GDM1 (cell line): Measurements from ENCODE around the gene FHOD1.

Experiments used
- DNase-seq: peaks from one replicate; lab custom pipeline; 2025; lab: John Stamatoyannopoulos, UW

FHOD1 gene

DNA sequence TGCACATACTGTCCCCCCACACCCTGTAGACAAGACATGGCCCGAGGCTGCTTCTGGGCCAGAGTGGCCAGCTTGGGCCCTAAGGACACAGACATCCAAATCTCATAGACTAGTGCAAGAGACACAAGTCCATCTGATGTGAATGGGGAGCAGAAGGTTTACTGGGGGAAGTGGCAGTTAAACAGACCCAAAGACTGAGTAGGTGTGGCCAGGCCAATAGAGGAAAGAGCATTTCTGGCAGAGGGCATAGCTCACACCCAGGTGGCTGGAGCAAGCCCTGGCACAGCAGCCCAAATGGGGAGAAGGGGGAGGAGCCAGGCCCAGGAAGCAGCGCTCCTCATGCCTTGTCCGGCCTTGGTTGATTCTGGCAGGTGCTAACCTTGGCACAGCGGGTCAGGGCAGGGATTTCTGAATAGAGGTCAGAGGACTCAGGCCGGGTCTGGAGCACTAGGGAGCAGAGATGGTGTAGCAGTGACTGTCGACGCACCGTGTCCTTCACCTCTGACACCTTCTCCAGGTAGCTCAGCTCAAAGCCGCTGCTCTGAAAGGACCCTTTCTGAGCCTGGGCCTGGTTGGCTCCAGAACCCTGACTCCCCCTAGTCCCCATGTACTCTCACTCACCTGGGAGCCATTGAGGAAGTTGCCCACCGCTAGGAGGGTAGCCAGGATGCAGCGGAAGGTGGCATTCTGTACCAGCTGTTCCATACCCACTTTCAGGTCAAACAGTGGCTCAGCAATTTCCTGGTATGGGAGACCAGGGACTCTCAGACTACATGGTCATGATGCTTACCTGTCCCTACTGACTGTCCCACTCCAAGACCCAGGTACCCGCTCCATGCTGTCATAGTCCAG, 16.2 kb downstream of the FHOD1 start:
- DNase-seq, result no peak

DNA sequence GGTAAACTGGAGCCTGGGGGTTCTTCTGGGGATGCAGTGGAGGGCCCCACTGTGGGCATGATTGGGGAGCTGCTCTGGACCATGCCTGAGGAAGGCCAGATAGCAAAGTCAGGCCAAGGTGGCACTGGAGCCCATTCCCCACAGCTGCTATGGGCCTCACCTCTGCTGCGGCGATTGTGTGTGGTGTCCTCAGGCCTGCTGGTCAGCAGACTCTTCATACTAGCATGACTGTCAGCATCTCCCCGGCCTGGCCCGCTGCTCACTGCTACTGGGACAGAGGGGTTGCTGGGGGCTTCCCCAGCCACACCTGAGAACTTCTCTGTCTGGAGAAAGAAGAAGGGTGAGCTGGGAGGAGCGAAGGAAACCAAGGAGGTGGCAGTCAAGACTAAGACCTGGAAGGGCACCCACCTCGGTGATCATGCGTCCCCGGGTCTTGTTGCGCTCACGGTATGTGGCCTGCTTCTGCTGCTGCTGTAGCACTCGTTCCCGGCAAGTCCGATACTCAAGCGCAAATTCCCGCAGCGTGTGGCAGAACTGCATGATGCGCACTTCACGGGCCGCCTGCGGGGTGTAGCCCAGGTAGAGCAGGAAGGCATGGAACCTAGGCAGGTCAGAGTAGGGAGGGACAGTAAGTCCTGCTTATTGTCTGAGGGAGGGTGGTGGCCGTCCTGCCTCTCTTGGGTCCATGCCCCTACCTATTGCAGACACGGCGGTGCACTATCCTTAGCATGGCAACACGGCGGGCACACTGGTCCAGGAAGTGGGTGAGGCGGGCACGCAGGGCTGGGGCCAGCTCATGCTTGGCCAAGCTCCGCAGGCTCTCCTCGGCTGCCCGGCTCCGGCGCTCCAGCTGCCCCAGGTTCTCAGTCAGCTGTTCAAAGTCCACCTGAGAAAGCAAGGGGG, 17.1 kb downstream of the FHOD1 start:
- DNase-seq, result no peak

DNA sequence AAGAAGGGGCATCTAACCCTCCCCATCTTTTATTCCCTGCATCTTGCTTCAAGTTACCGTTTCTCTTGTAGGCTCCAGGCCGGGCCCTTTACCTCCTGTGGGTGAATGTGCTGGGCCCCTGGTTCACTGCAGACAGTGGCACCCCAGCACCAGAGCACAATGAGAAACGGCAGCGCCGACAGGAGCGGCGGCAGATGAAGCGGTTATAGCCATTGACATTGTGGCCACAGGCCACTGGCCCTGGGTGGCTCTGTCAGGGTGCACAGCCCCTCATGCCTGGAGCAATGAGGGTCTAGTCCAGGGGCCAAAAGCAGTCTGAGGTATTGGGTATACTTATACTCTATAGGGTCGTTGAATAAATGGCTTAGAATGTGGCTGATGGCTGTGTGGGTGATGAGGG, 18.4 kb downstream of the FHOD1 start:
- no peak for DNase-seq

DNA sequence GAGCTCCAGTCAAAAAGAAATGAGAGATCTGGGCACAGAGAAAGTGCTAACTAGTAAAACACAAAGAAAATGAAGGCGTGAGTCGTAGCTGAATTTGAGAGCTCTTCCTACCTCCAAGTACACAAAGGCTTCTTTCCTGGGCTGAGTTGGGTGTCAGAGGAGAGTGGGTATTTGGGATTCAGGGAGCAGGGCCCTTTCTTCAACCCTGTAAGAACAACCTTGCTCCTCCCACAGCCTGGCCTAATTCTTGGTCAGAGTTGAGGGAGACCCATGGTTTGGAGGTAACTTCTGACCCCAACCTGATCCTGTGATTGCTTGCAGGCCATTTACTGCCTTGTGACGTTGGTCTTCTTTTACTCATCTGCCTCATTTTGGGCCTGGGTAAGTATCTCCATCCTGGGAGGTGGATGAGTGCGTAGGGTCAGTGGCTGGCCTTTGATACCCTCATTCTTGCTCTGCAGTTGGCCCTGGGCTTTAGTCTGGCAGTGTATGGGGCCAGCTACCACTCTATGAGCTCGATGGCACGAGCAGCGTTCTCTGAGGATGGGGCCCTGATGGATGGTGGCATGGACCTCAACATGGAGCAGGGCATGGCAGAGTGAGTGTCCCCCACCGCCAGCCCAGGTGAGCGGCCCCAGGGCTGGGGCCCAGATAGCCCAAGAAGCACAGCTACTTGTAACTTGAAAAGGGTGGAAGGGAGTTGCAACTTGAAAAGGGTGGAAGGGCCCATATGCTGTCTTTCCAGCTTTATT, 19.1 kb downstream of the FHOD1 start:
- no peak for DNase-seq

DNA sequence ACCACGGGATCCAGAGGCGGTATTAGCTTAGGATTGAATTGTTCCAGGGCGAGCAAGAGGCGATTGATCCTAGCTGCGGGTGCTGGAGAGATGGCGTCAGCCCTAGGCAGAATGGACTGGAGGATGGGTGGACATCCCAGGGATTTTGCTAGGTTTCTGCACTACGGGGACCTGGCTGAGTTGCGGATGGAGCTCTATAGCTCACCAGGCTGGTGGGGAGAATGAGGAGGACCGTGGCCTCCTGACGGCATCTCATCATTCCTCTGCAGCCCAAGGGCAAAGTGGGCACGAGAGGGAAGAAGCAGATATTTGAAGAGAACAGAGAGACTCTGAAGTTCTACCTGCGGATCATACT, 19.7 kb downstream of the FHOD1 start:
- no peak for DNase-seq

DNA sequence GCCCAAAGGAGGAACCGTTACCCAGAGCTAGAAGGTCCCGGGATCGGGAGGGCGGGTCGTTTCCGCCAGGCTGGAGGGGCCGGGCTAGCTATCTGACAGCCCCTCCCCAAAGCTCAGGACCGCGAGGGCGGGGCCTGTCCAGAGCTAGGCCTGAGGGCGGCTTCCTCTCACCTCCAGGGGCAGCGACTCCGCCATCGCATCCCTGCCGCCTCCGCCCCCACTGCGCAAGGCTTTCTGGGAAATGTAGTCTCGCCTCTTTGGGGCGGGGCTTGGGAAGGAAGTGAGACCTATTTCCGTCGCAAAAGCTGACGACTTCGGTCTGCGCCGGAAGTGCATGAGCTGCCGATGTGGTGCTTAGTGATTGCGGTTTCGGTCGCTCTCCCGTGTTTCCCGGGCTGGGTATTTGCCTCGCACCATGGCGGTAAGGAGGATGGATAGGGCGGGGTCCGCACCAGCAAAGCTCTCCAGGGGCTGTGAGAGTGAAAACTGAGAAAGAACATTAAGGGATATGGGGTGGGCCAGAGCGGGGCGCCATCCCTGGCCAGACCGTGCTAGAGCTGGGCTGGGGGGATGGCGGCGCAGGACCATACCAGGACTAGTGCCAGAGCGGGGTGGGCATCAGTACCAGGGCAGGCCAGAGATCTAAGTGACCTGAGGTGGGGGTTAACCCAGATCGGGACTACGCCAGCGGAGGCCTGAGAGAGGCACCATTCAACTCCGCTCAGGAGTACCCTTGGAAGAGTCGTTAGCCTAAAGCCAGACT, 20.3 kb downstream of the FHOD1 start, which contains the start of gene TMEM208:
Gene TMEM208, plus strand, starts transcription at position 327 of the 763 bp plus-strand sequence. Its CDS starts 89 bp downstream, at position 416.
- peak; percentile 91 for DNase-seq

DNA sequence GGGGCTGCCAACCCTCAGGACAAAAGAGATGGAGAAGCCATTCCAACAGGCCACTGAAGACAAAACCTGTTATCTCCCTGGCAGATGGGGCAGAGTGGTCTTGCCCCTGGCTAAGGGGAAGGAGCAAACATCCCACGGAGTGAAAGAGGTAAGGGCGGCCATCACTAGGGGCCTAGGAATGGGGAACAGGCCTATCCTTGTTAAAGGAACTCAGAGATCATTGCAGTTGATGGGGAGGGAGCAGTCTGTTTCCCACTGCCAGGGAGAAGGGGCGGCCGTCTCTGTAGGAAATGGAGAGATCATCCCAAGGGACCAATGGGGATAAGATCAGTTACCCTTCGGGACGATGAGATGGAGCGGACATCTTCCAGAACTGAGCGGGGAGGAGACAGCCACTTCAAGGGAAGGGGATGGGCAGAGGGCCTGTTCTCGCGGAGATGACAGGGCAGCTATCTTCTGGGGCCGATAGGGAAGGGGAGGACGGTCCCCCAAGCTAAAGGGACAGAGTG, 20.9 kb downstream of the FHOD1 start:
- no peak for DNase-seq

DNA sequence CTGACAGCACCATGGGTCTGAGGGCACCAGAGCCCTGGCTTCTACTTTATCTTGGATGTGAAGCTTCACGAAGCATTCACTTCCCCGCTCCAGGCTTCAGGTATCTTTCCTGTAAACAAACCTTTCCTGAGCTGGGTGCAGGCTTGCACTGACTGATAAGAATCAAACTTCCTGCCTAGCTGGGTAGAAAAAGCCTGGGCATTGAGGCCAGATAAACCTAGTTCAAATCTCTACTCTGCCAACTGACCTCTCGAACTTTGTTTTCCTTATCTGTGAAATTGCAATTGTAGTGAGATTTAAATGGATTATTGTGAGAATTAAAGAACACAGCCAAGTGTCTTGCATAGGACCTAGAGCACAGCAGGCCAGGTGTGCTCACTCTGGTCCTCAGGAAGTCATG, 23.3 kb downstream of the FHOD1 start:
- no peak for DNase-seq

DNA sequence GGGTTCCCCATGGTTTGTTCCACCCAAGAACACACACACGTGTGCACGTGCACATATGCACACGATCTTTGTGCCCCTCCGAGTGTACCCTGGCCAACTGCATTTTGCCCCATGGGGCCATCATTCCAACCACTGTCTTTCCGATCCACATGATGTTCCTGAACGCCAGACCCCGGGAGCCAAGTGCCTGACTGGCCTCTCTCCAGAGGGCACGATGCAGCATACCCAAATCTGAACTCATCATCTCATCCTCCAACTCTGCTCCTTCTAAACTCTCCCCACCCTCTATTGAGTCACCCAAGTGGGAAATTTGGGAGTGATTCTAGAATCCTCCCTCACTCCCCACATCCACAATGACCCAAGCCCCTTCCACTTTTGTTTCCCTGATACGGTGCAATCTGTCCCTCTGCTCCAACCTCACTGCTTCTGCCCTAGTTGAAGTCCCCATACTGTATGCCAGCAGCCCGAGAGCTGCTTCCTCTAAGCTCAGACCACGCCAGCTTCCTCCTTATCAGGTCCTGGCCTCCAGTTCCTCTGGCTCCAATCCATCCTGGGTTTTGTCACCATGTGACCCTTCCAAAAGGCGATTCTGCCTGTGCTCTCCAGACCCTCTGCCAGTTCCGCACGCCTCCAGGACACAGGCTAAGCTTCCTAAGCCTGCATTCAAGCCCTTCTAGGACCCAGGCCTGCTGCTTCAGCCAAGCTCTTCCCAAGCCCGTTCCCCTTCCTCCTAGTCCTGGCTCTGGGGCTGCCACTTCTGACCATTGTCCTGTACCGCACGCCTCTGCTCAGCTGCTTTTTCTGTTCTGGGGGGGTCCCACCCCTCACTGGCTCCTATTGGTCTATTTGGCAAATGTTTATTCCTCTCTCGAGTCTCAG, 30.4 kb downstream of the FHOD1 start:
- DNase-seq, result peak; percentile 61

DNA sequence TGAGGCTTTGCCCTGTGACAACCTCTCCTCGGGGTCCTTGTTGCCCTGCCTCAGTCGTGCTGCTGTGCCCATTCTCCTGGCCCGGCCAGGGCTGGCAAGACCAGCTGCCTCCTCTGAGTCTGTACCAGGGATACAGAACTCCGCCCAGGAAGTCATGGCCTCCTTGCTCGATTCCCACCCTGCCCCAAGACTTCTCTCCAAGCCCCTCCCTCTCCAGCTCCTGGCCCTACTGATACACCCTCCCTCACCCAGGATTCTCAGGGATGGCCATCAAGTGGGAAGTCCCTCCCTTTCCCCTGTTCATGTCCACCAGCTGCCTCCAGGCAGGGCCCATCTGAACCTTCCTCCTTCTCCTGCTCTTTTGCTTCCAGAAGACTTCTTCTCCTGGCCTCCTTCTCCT, 31.6 kb downstream of the FHOD1 start:
- DNase-seq, result no peak

DNA sequence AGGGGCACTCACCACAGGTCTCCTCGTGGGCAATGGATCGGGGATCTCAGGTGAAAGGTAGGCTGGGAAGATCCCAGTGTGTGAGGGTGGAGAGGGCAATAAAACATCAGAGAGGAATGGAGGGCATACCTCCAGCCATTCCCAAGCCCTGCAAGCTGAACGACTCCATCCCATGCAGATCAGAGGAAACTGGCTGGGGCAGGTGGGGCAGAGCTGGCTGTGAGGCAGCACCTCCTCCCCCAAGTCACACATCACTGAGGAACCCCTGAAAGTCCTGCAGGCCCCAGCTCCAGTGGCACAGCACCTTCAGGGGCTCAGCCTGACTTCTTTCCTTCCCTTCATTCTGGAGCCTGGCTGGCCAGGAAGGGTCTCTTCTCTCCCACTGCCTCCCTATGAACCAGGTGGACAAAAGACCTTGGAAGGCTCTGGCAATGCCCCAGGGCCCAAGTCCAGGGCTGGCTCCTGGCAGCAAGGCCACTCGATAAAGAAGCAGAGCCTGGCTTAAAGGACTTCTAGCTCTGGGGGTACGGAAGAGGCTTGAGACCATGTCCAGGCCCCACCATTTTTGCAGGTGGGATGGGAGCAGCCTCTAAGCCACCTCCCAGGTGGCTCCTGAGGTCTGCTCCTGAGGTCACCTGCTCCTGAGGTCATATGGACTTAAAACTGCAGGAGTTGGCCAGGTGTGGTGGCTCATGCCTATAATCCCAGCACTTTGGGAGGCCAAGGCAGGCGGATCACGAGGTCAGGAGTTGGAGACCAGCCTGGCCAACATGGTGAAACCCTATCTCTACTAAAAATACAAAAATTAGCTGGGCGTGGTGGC, 33.9 kb downstream of the FHOD1 start:
- no peak for DNase-seq

DNA sequence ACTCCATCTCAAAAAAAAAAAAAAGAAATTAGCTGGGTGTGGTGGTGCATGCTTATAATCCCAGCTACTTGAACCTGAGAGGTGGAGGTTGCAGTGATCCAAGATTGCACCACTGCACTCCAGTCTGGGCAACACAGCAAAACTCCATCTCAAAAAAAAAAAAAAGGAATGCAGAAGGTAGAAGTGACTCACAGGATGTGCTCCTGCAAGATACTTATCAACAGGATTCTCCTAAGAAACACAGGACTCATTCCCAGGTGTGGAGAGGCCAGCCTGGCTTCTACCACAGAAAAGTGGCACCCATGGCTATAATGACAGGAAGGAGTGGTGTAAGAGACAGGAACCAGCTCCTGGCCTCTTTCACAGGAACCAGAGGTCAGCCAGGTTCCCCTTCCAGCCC, 34.5 kb downstream of the FHOD1 start:
- DNase-seq, result no peak

DNA sequence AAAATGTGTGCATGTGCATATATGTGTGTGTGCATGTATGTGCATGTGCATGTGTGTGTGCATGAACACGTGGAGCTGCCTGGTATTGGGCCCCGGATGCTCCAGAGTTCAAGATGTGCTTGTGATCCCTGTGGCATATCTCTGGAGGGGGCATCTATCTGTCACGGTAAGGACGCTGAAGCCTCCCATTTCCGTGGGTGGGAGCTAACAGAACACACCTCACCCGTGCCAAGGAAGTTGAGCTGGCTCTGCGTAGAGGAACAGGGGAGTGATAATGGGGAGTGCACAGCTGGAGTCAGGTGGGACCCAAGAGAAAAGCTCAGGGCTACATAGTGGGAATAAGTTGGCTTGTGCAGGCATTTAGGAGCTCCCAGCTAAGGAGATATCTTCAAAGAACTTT, 35.6 kb downstream of the FHOD1 start:
- no peak for DNase-seq

DNA sequence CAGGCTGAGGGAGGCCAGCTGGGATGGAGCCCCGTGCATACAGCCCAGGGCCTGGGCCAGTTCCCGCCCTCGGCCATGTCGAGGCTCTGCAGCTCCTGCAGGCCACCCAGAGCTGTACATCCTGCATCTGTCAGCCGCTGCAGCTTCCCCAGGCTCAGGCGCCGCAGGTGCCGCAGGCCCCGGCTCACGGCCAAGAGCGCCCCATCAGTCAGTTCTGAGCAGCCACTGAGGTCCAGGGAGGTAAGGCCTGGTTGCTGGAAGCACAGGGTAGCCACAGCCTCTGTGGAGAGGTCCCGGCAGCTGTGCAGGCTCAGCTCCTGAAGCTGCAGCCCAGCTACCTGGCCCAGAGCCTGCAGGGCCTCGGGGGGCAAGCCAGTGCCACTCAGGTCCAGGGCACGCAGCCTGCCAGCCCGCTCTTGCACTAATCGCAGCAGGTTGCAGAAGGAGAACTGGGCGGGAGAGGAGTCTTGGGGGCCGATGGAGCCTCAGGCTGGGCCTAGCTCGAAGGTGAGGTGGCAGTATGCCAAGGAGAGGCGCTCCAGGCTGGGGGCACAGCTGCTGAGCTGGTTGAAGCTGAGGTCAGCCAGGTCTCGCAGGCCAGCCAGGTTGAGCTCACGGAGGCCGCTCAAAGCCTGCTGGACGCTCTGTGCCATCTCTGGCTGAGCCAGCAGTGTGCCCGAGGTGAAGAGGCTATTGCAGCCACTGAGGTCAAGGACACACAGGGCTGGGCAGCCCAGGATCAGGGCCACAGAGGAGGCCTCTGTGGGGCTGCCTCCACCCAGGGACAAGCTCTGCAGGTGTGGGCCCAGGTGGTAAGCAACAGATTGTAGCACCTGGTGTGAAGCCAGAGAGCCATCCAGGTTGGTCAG, 37.0 kb downstream of the FHOD1 start:
- DNase-seq, result no peak

DNA sequence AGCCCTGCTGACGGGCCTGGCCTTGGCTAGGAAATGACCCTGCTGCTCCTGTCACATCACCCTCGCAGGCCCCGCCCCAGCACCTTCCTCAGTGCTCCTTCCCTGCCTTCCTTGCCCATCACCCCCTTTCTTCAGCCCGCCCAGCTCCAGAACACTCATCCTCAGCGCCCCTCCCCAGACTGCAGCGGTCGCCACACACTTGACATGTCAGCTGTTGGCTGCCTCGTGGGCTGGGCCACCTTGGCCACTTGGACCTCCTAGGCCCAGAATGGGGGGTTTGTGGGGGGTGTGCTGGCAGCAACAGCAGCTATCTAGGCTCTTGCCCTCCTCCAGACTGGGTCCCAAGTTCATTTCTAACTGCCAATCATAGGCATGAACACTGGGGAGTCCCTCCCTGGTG, 37.7 kb downstream of the FHOD1 start:
- no peak for DNase-seq

DNA sequence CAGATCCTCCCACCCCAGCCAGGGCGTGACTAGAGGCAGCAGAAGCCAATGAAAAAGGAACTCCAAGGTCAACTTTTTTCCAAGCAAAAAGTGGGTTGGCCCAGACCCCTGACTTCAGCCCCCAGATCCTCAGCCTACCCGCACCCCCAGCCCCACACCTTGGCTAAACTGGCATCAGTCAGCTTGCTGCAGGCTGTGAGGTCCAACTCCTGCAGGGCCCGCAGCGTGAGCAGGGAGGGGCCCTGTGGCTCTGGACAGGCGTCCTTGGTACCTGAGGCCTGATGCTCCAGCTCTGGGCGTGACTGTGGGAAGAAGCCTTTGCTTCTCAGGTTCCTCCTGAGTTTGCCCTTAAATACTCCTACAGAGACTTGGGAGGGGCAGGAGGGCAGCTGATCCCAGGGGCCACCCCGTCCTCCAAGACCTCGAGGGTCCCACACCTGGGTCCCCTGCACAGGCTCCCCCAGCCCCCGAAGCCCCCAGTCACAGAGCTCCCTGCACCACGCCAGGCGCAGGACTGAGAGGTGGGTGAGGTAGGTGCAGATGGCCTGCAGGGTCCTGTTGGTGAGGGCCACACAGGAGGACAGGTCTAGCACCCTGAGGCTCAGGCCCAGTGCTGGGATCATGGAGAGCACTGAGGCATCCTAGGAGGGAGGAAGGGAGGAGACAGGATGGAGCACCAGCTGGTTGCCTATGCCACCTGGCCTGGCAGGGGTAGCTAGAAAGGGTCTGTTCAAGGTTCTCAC, 39.0 kb downstream of the FHOD1 start:
- no peak for DNase-seq

DNA sequence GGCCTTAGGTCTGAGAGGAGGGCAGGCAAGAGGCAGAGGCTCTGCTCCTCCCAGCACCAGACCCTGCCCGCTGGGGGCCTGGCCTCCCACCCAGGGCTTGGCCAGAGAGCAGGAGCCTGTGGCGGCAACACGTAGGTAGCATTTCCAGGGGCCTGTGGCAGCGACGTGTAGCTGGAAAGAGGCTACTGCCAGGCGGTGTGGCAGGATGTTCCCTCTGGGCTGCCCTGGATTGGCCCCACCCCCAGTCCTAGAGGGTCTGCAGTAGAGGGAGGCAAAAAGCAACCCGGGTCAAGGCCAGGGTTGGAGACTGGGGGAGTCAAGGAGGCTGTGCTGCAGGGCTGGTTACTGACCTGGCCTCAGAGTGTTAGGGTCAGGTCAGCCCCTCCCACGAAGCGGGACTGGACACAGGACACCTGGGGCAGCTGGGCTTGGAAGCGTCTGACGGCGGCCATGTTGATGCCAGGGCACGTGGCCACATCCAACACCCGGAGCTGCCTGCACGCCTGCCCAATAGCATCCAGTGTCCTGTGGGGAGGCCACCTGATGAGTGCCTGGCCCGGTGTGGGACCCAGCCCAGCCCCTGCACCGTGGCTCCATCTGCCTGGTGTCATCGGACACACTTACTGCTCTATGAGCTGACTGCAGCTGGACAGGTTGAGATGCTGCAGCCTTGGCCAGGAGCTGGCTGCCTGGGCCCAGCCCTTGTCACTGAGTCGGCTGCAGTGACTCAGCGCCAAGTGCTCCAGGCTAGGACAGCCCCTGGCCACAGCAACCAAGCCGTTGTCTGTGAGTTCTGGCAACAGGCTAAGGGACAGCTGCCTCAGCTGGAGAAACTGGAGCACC, 39.8 kb downstream of the FHOD1 start:
- DNase-seq, result no peak
